ENCODE results near the gene BCAS1.

Gene BCAS1

GRCh38 chr20:53996584-53997486 lies 73.6 kb downstream of the BCAS1 start:
- no peaks in the 10 kb centered on the region for H3K27me3 ChIP-seq (ENCODE audit: insufficient read depth, low read length)
- H3K9me3 ChIP-seq (ENCODE audit: insufficient read depth, low read depth, low read length) = peaks cover 3% of the 10 kb centered on the region; the same call in 1 of the 2 replicates
- 91% methylated on average over 9 of the region's 10 CpGs for WGBS
- no peaks in the 10 kb centered on the region for H3K36me3 ChIP-seq (ENCODE audit: insufficient read depth, low read length)
- no peak overlapping the region for H3K27ac ChIP-seq (ENCODE audit: low read depth, low read length)
- H3K9ac ChIP-seq (ENCODE audit: low read depth, low read length) = no peak overlapping the region
- H3K4me1 ChIP-seq (ENCODE audit: insufficient read depth, low read length) = no peaks in the 10 kb centered on the region
- H3K4me3 ChIP-seq (ENCODE audit: low read length) = no peak overlapping the region

DNA sequence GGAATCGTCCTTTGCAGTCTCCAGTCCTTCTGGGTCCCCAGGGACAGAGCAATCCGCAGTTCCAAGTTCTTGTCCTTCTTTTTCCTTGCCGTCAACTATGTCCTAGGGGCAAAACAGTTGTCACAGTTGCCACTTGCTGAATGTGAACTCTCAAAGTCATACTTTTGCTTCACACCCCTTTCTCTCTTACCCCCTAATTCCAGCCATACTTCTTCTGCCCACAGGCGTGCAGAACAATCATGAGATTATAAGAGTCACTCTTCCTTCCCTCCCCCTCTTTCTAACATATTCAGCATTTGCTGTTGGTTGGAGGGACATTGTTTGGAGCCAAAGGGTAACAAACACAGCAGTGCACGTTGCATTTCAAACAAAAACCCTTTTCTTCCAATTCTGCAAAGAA lies 74.4 kb downstream of the BCAS1 start:
- H3K4me1 ChIP-seq (ENCODE audit: insufficient read depth, low read length) = no peaks in the 10 kb centered on the region
- H3K9ac ChIP-seq (ENCODE audit: low read depth, low read length) = no peak overlapping the region
- H3K9me3 ChIP-seq (ENCODE audit: insufficient read depth, low read depth, low read length) = no peaks in the 10 kb centered on the region
- no peak overlapping the region for H3K27ac ChIP-seq (ENCODE audit: low read depth, low read length)
- no peak overlapping the region for H3K4me3 ChIP-seq (ENCODE audit: low read length)
- H3K27me3 ChIP-seq (ENCODE audit: insufficient read depth, low read length) = no peaks in the 10 kb centered on the region
- WGBS = 89% methylated on average over 5 of the region's 5 CpGs
- H3K36me3 ChIP-seq (ENCODE audit: insufficient read depth, low read length) = no peaks in the 10 kb centered on the region

- H3K9ac ChIP-seq (ENCODE audit: low read depth, low read length) = no peak overlapping the region
- no peaks in the 10 kb centered on the region for H3K27me3 ChIP-seq (ENCODE audit: insufficient read depth, low read length)
- no peak overlapping the region for H3K27ac ChIP-seq (ENCODE audit: low read depth, low read length)
- WGBS = 85% methylated on average over 7 of the region's 7 CpGs
- H3K4me3 ChIP-seq (ENCODE audit: low read length) = no peak overlapping the region
- no peaks in the 10 kb centered on the region for H3K4me1 ChIP-seq (ENCODE audit: insufficient read depth, low read length)
- H3K36me3 ChIP-seq (ENCODE audit: insufficient read depth, low read length) = no peaks in the 10 kb centered on the region
- H3K9me3 ChIP-seq (ENCODE audit: insufficient read depth, low read depth, low read length) = no peaks in the 10 kb centered on the region
These were observed 76.3 kb downstream of the BCAS1 start for GRCh38 chr20:53994088-53994487.

- no peak overlapping the region for H3K9ac ChIP-seq (ENCODE audit: low read depth, low read length)
- no peaks in the 10 kb centered on the region for H3K9me3 ChIP-seq (ENCODE audit: insufficient read depth, low read depth, low read length)
- no peaks in the 10 kb centered on the region for H3K4me1 ChIP-seq (ENCODE audit: insufficient read depth, low read length)
- H3K27ac ChIP-seq (ENCODE audit: low read depth, low read length) = no peak overlapping the region
- 73% methylated on average over 5 of the region's 5 CpGs for WGBS
- H3K36me3 ChIP-seq (ENCODE audit: insufficient read depth, low read length) = no peaks in the 10 kb centered on the region
- no peaks in the 10 kb centered on the region for H3K27me3 ChIP-seq (ENCODE audit: insufficient read depth, low read length)
- H3K4me3 ChIP-seq (ENCODE audit: low read length) = no peak overlapping the region
These were observed 77.1 kb downstream of the BCAS1 start for GRCh38 chr20:53993310-53993709.

DNA sequence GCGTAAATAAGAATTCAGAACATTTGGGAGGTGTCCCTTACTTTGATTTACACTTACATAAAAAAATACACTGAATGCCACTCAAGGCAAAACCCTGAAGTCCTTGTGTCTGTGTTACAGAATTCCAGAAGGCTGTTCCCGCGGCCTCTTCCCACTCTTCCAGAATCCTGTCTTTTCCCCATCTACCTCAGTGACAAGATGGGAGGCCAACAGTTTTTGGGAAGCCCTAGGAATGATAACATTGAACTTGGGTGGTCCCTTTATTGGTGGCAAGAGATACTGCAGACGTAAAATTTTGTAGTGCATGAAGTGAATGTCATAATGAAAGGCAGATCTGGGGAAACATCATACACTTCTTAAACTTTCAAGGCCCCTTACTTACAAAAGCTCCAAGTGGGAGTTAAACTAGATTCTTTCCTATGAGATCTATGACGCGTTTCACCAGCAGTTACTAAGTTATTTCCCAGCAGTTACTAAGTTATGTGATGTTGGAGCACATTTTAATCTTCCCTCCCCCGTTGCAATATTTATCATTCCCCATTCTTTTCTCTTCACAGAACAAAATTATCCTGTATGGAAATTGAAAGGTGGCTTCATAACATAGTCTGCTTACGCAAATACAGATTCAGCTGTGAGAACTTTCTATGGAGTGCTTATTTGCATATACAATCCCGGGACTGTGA lies 79.5 kb downstream of the BCAS1 start:
- Histone ChIP-seq H3K9me3 (ENCODE audit: insufficient read depth, low read depth, low read length) (no peaks in the 10 kb centered on the region), H3K27me3 (ENCODE audit: insufficient read depth, low read length) (no peaks in the 10 kb centered on the region)
- WGBS = 93% methylated on average over 8 of the region's 9 CpGs

GRCh38 chr20:53990003-53990402 lies 80.4 kb downstream of the BCAS1 start:
- Histone ChIP-seq H3K36me3 (ENCODE audit: insufficient read depth, low read length) (no peaks in the 10 kb centered on the region), H3K9ac (ENCODE audit: low read depth, low read length) (no peak overlapping the region), H3K4me3 (ENCODE audit: low read length) (no peak overlapping the region), H3K4me1 (ENCODE audit: insufficient read depth, low read length) (no peaks in the 10 kb centered on the region), H3K27me3 (ENCODE audit: insufficient read depth, low read length) (no peaks in the 10 kb centered on the region), H3K9me3 (ENCODE audit: insufficient read depth, low read depth, low read length) (no peaks in the 10 kb centered on the region), H3K27ac (ENCODE audit: low read depth, low read length) (no peak overlapping the region)
- WGBS = 93% methylated on average over 1 of the region's 2 CpGs

More for the DNA sequence above, 79.5 kb downstream of the BCAS1 start:
- no peak overlapping the region for H3K4me3 ChIP-seq (ENCODE audit: low read length)
- H3K36me3 ChIP-seq (ENCODE audit: insufficient read depth, low read length) = no peaks in the 10 kb centered on the region
- no peak overlapping the region for H3K27ac ChIP-seq (ENCODE audit: low read depth, low read length)
- no peaks in the 10 kb centered on the region for H3K4me1 ChIP-seq (ENCODE audit: insufficient read depth, low read length)
- no peak overlapping the region for H3K9ac ChIP-seq (ENCODE audit: low read depth, low read length)

DNA sequence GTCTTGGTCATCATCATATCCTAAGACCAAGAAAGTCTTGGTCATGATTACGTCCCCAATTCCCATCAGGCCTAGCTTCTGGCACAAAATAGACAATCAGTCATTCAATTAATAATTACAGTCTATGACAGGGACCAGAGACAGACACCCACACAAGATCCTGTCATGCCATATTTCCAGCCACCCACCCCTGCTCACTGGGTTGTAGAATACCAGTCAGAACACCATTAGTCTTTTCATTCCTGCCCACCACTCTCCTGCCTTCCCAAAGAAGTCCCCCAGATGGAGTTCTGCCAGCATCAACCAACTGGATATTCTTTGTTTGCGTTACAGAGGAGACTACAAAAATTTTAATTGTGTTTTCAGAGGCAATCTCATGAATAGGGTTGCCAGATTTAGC lies 81.0 kb downstream of the BCAS1 start:
- no peak overlapping the region for H3K4me3 ChIP-seq (ENCODE audit: low read length)
- WGBS = 94% methylated on average over 2 of the region's 2 CpGs
- no peaks in the 10 kb centered on the region for H3K9me3 ChIP-seq (ENCODE audit: insufficient read depth, low read depth, low read length)
- no peaks in the 10 kb centered on the region for H3K36me3 ChIP-seq (ENCODE audit: insufficient read depth, low read length)
- H3K27me3 ChIP-seq (ENCODE audit: insufficient read depth, low read length) = no peaks in the 10 kb centered on the region
- H3K4me1 ChIP-seq (ENCODE audit: insufficient read depth, low read length) = no peaks in the 10 kb centered on the region
- no peak overlapping the region for H3K27ac ChIP-seq (ENCODE audit: low read depth, low read length)
- no peak overlapping the region for H3K9ac ChIP-seq (ENCODE audit: low read depth, low read length)

DNA sequence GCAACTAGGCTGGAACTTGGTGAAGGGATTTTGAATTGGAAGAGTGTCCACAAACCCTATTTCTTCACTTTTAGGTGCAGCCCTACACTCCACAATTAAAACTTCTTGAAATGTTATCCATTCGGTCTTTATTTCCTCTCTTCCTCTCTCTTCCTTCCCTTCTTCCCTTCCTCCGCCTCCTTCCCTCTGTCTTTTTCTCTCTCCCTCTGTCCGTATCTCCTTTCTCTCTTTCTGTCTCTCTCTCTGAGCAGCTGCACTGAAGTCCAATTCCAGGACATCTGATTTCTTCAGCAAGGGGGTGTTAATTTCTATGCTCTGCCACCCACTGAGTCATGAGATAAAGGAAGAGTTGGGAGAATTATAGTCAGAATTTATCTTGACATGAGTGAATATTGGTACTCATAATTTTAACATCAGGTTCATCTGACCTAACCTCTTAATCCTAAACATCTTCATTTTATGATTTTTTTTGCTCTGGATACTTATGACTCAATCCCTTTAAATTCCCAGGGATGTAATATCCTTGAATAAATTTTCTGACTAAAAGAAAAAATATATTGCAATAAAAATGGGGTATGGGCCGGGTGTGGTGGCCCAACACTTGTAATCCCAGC lies 84.2 kb downstream of the BCAS1 start:
- WGBS = 90% methylated on average over 4 of the region's 4 CpGs
- no peaks in the 10 kb centered on the region for H3K27me3 ChIP-seq (ENCODE audit: insufficient read depth, low read length)
- no peak overlapping the region for H3K27ac ChIP-seq (ENCODE audit: low read depth, low read length)
- no peaks in the 10 kb centered on the region for H3K9me3 ChIP-seq (ENCODE audit: insufficient read depth, low read depth, low read length)
- H3K9ac ChIP-seq (ENCODE audit: low read depth, low read length) = no peak overlapping the region
- H3K4me3 ChIP-seq (ENCODE audit: low read length) = no peak overlapping the region
- no peaks in the 10 kb centered on the region for H3K4me1 ChIP-seq (ENCODE audit: insufficient read depth, low read length)
- H3K36me3 ChIP-seq (ENCODE audit: insufficient read depth, low read length) = no peaks in the 10 kb centered on the region

GRCh38 chr20:53985150-53985518 lies 85.3 kb downstream of the BCAS1 start:
- H3K27me3 ChIP-seq (ENCODE audit: insufficient read depth, low read length) = no peaks in the 10 kb centered on the region
- 92% methylated on average over 8 of the region's 8 CpGs for WGBS
- H3K36me3 ChIP-seq (ENCODE audit: insufficient read depth, low read length) = no peaks in the 10 kb centered on the region
- H3K27ac ChIP-seq (ENCODE audit: low read depth, low read length) = no peak overlapping the region
- H3K9me3 ChIP-seq (ENCODE audit: insufficient read depth, low read depth, low read length) = no peaks in the 10 kb centered on the region
- H3K4me3 ChIP-seq (ENCODE audit: low read length) = no peak overlapping the region
- no peaks in the 10 kb centered on the region for H3K4me1 ChIP-seq (ENCODE audit: insufficient read depth, low read length)
- H3K9ac ChIP-seq (ENCODE audit: low read depth, low read length) = no peak overlapping the region

- WGBS = 90% methylated on average over 6 of the region's 6 CpGs
- H3K27me3 ChIP-seq (ENCODE audit: insufficient read depth, low read length) = no peaks in the 10 kb centered on the region
- no peak overlapping the region for H3K27ac ChIP-seq (ENCODE audit: low read depth, low read length)
- H3K4me1 ChIP-seq (ENCODE audit: insufficient read depth, low read length) = no peaks in the 10 kb centered on the region
- H3K9me3 ChIP-seq (ENCODE audit: insufficient read depth, low read depth, low read length) = no peaks in the 10 kb centered on the region
- no peak overlapping the region for H3K4me3 ChIP-seq (ENCODE audit: low read length)
- no peaks in the 10 kb centered on the region for H3K36me3 ChIP-seq (ENCODE audit: insufficient read depth, low read length)
- H3K9ac ChIP-seq (ENCODE audit: low read depth, low read length) = no peak overlapping the region
These were observed 85.8 kb downstream of the BCAS1 start for GRCh38 chr20:53984356-53985149.

DNA sequence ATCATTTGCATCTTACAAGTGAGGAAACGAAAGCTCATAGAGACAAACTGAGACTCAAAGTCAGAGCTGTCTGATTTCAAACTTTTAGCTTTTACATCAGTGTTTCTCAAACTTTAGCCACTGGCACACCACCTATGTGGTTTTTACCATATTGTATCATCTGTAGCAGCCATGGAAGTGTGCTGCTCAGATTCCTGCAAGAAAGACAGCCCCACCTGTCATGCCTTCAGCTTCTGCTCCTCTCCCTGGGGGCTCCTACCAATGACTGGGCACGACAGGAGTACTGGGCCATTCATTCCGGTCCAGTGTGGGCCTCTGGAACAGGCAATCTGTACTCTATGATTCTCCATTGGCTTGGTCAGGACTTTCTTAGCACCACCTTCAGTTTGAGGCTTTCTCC lies 87.0 kb downstream of the BCAS1 start:
- Histone ChIP-seq H3K36me3 (ENCODE audit: insufficient read depth, low read length) (no peaks in the 10 kb centered on the region), H3K9me3 (ENCODE audit: insufficient read depth, low read depth, low read length) (no peaks in the 10 kb centered on the region), H3K4me3 (ENCODE audit: low read length) (no peak overlapping the region), H3K27me3 (ENCODE audit: insufficient read depth, low read length) (no peaks in the 10 kb centered on the region), H3K27ac (ENCODE audit: low read depth, low read length) (no peak overlapping the region), H3K9ac (ENCODE audit: low read depth, low read length) (no peak overlapping the region), H3K4me1 (ENCODE audit: insufficient read depth, low read length) (no peaks in the 10 kb centered on the region)
- 95% methylated on average over 3 of the region's 3 CpGs for WGBS

All from HUES64 (cell line).